Keratinocyte (primary cell): ENCODE results near the gene ACP2.

ENCODE experiments used
- EZH2 ChIP-seq: IDR thresholded peaks from one replicate; pipeline ENCODE4 v1.6.1; 2012; ENCODE audit warnings: inconsistent platforms, mild to moderate bottlenecking, low read length, moderate library complexity
- TF ChIP-seq, protein P1 (sequence below), 3 experiments: IDR thresholded peaks in 1 of 3; conservative IDR thresholded peaks in 1 of 3; optimal IDR thresholded peaks in 1 of 3; 2 replicates in 2 of 3; 3 replicates in 1 of 3; pipeline versions ENCODE3 to v1.5.1; 2011; ENCODE audit warnings: low read length in 3 of 3, mild to moderate bottlenecking in 3 of 3, moderate library complexity in 2 of 3, control low read depth in 1 of 3, inconsistent platforms in 1 of 3; ENCODE audit not compliant: insufficient read depth in 2 of 3; ENCODE audit errors: extremely low read depth in 1 of 3

DNA sequence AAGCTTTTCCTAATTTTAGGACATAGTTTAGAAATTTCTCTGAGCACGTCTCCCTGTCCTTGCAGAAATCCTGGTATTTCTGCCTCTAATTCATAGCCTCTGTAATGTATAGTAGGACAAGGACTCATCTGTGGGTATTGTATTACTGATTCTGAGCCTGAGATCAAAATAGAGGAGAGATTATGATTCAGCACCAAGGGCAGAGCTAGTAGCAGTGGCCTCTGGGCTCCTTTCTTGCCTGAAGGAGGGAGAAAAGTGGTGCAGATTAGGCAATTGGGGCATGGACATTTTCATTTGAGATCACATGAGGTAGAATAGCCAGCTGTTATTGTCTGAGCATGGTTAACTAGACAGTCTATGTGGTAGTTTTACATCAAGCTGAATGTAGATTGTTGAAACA lies 24.1 kb upstream of the ACP2 start:
- TF ChIP-seq, protein P1, sequence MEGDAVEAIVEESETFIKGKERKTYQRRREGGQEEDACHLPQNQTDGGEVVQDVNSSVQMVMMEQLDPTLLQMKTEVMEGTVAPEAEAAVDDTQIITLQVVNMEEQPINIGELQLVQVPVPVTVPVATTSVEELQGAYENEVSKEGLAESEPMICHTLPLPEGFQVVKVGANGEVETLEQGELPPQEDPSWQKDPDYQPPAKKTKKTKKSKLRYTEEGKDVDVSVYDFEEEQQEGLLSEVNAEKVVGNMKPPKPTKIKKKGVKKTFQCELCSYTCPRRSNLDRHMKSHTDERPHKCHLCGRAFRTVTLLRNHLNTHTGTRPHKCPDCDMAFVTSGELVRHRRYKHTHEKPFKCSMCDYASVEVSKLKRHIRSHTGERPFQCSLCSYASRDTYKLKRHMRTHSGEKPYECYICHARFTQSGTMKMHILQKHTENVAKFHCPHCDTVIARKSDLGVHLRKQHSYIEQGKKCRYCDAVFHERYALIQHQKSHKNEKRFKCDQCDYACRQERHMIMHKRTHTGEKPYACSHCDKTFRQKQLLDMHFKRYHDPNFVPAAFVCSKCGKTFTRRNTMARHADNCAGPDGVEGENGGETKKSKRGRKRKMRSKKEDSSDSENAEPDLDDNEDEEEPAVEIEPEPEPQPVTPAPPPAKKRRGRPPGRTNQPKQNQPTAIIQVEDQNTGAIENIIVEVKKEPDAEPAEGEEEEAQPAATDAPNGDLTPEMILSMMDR (optimal IDR thresholded peaks at IDR 0.05 in 1 of 3, IDR thresholded peaks at IDR 0.05 in 1 of 3, conservative IDR thresholded peaks at IDR 0.05 in 1 of 3; ENCODE audit: extremely low read depth in 1 of 3, insufficient read depth in 2 of 3, low read length in 3 of 3) = no peak
- no peak for TF ChIP-seq EZH2
